Activated T-cell treated with anti-CD3 and anti-CD28 coated beads, Interleukin-2, amount 50 U/mL, for 72 hours (primary cell): ENCODE results near the gene TBC1D2B. TPM values are rescaled to one million over a fixed set of nuclear protein-coding genes. Genes with fewer than 3 reads are reported as not detected.
"Not testable (repeated sequence)": the region's sequence is repeated elsewhere in the genome, so short reads cannot be mapped to it uniquely, and the experiment has no call there.

Experiments
- ATAC-seq, 2 donors: fragments of 150-1000 bp; cut with Tn5 transposase; replicated peaks in 1 of 2; 2 replicates each; pipeline ENCODE4 v1.10.0; 2021; ENCODE audit warnings: moderate library complexity in 2 of 2, mild to moderate bottlenecking in 1 of 2
- DNase-seq, 2 donors: peaks; one replicate each; pipeline ENCODE4 v3.0.0; 2021 to 2022; ENCODE audit warnings: mixed read lengths in 1 of 2
- H3K27ac Mint-ChIP-seq: one replicate; pipeline ENCODE4 v1.8.0; 2022; ENCODE audit warnings: mild to moderate bottlenecking, moderate library complexity, mixed read lengths
- H3K27me3 Mint-ChIP-seq: one replicate; pipeline ENCODE4 v1.8.0; 2022; ENCODE audit warnings: low read depth, mixed read lengths
- H3K36me3 Mint-ChIP-seq, 2 donors: one replicate each; pipeline ENCODE4 v1.8.0; 2022; ENCODE audit warnings: mixed read lengths in 2 of 2, mild to moderate bottlenecking in 1 of 2; ENCODE audit not compliant: insufficient read depth in 2 of 2
- H3K4me1 Mint-ChIP-seq: one replicate; pipeline ENCODE4 v1.8.0; 2022; ENCODE audit warnings: low read depth, mixed read lengths
- H3K4me3 Mint-ChIP-seq, 2 donors: one replicate each; pipeline ENCODE4 v1.8.0; 2022; ENCODE audit warnings: mild to moderate bottlenecking in 2 of 2, mixed read lengths in 2 of 2, moderate library complexity in 2 of 2
- H3K9me3 Mint-ChIP-seq, 2 donors: one replicate each; pipeline ENCODE4 v1.8.0; 2022; ENCODE audit warnings: mixed read lengths in 2 of 2
- total RNA-seq, 2 donors: library from RNA; stranded (reverse); gene quantifications; one replicate each; pipeline ENCODE4 v1.2.3, GENCODE V29; 2022

TBC1D2B gene
- total RNA-seq, 2 donors from 2014 or later, result 67.8 to 75.0 TPM

DNA sequence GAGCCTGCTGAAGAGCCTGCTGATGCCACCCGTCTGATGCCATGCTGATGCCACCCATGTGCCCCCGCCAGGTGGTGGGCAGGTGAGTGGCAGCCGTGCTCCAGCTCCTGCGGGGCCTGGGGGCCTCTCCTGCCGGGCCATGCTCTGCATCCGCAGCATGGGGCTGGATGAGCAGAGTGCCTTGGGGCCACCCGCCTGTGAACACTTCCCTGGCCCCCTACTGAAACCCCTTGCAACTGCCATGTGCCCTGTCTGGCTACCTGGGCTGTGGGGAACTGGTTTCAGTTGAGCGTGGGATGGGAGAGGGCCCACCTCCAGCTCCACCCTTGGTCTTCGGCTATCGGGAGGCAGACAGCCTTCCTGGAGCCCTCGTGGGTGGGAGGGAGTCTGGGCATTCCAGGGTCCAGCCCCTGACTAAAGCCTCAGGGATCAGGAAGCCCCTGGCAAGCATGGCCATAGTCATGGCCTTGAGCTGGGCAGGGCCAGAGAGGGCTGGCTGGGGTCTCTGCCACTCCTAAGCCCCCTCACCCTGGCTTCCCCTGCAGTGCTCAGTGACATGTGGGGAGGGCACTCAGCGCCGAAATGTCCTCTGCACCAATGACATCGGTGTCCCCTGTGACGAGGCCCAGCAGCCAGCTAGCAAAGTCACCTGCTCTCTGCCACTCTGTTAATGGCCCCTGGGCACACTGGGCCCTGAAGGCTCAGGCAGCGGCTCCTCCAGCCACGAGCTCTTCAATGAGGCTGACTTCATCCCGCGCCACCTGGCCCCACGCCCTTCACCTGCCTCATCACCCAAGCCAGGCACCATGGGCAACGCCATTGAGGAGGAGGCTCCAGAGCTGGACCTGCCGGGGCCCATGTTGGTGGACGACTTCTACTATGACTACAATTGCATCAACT is 92.2 kb downstream of the TBC1D2B start:
- Mint-ChIP-seq H3K27me3 (peaks cover 5% of the 10 kb centered on the region), H3K4me3 (no peak overlapping the region), H3K9me3 (no peaks in the 10 kb centered on the region), H3K27ac (peak overlapping the region; percentile 78), H3K36me3 (no peaks in the 10 kb centered on the region), H3K4me1 (peaks cover 5% of the 10 kb centered on the region)
- ATAC-seq (no peak), DNase-seq (no peak)

DNA sequence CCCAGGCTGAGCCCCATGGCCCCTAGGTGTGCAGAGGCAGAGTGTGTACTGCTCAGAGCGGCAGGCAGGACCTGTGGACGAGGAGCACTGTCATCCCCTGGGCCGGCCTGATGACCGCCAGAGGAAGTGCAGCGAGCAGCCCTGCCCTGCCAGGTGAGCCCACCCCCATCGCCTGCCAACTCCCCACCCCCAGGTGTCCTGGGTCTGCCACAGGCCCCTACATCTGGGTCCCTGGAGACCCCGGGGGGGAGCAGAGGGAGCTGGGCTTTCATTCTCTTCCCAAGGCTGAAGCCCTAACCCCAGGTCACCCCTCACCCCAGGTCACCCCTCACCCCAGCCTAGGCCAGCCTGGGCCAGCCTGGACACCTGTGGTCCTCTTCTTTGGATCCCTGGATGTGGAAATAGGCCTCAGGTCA is 93.1 kb downstream of the TBC1D2B start:
- H3K27me3 Mint-ChIP-seq, result peaks cover 5% of the 10 kb centered on the region
- no peaks in the 10 kb centered on the region for H3K4me1 Mint-ChIP-seq
- H3K36me3 Mint-ChIP-seq, result no peaks in the 10 kb centered on the region
- no peak for ATAC-seq
- DNase-seq, result no peak
- H3K9me3 Mint-ChIP-seq, result no peaks in the 10 kb centered on the region
- no peak overlapping the region for H3K27ac Mint-ChIP-seq
- no peak overlapping the region for H3K4me3 Mint-ChIP-seq

DNA sequence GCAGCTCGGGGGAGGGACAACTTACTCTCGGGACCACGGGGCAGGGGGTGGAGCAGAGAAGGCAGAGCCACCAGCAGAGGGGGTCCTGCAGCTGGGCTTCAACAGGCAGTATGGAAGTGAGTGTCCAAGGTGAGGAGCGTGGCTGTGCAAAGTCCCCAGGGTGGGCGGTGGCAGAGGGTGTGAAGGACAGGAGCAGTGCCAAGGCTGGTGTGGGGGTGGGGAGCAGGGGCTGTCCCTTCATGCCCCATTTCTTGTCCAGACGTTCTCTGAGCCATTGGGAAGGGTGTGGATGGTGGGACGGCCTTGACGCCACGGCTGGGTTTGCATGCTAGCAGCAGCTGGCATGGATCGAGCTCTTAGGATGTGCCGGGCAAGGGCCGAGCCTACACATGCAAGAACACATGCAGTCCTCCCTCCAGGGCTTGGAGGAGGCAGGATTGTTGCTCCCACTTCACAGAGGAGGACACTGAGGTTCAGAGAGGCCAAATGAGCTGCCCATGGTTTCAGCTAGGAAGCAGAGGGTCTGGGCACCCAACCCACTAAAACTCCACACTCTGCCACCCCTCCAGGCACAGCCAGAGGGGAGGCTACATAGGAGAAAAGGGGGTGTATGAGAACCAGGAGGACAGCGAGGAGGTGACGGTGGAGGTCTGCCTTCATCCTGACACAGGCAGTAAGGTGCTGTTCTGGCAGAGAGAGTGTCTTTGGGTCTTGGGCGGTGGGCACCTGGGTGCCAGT is 93.6 kb downstream of the TBC1D2B start:
- H3K27me3 Mint-ChIP-seq, result peaks cover 5% of the 10 kb centered on the region
- DNase-seq, result no peak
- H3K36me3 Mint-ChIP-seq, result no peaks in the 10 kb centered on the region
- no peak overlapping the region for H3K27ac Mint-ChIP-seq
- H3K4me3 Mint-ChIP-seq, result no peak overlapping the region
- no peaks in the 10 kb centered on the region for H3K4me1 Mint-ChIP-seq
- no peaks in the 10 kb centered on the region for H3K9me3 Mint-ChIP-seq
- no peak for ATAC-seq

DNA sequence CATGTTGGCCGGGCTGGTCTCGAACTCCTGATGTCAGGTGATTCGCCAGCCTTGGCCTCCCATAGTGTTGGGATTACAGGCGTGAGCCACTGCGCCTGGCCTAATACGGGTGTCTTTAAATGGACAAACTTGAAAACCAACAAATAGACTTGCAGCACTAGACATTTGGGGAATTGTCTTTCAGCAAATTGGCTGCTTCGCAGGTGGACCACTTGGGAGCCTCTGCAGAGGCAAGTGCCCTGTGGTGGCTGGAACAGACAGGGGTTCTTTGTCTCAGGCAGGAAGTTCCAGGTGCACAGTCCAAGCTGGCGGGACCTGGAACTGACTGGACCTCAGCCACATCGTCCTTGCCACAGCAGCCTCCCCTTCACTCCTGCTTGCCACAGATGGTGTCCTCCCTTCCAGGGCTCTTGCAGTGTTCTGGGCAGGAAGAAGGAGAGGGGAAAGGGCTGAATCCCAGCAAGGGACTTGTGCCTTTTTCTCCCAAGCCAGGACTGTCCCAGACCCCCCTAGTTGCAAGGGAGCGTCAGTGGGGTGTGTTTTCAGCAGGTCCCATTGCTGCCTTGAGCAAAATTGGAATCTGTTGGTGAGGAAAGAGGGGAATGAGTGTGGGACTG is 94.3 kb downstream of the TBC1D2B start:
- Mint-ChIP-seq H3K4me3 (no peak overlapping the region), H3K27me3 (peaks cover 5% of the 10 kb centered on the region), H3K4me1 (no peaks in the 10 kb centered on the region), H3K27ac (no peak overlapping the region), H3K36me3 (no peaks in the 10 kb centered on the region), H3K9me3 (no peaks in the 10 kb centered on the region)
- DNase-seq (no peak), ATAC-seq (no peak)

DNA sequence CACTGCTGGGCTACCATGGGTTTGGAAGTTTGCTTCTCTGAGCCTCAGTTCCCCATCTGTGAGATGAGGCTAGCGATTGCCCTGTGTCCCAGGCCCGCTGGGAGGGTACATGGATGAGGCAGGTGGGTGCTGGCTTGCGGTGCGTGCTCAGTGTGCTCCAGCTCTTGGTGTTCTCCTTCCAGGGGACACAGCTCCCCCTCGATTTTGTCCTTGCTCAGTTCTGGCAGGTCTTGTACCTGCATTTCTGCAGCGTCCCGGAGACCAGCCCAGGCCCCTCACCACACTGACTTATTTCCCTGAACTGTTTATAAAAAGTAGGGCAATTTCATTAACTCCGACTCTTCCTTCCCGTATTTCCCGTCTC is 95.4 kb downstream of the TBC1D2B start:
- ATAC-seq (no peak), DNase-seq (no peak)
- Mint-ChIP-seq H3K9me3 (no peaks in the 10 kb centered on the region), H3K36me3 (no peaks in the 10 kb centered on the region), H3K27me3 (peaks cover 5% of the 10 kb centered on the region), H3K4me1 (no peaks in the 10 kb centered on the region), H3K27ac (no peak overlapping the region), H3K4me3 (no peak overlapping the region)

DNA sequence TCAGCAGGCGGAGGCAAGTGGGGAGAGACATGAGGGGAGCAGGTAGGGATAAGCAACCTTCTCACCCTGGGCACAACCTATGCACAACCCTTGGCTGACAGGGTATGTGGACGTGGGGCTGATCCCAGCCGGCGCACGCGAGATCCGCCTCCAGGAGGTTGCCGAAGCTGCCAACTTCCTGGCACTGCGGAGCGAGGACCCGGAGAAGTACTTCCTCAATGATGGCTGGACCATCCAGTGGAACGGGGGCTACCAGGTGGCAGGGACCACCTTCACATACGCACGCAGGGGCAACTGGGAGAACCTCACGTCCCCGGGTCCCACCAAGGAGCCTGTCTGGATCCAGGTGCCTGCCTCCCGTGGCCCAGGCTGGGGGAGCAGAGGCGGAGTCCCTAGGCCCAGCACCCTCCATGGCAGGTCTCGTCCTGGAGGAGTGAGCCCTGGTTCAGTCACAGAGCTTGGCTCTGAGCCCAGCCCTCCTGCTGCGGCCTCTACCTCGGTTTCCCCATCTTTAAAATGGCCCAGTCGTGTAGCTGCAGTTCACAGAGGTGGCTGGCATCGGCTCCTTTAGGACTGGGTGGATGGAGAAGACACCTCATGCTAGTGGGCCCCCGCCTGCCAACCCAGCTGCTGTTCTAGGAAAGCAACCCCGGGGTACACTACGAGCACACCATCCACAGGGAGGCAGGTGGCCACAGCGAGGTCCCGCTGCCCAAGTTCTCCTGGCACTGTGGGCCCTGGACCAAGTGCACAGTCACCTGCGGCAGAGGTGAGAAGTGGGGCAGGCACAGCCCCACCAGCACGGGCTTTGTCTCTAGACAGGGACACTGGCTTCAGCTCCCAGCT is 96.0 kb downstream of the TBC1D2B start:
- peaks cover 5% of the 10 kb centered on the region for H3K27me3 Mint-ChIP-seq
- H3K27ac Mint-ChIP-seq, result no peak overlapping the region
- DNase-seq (no peak), ATAC-seq (no peak)
- no peaks in the 10 kb centered on the region for H3K4me1 Mint-ChIP-seq
- no peak overlapping the region for H3K4me3 Mint-ChIP-seq
- H3K36me3 Mint-ChIP-seq, result no peaks in the 10 kb centered on the region
- no peaks in the 10 kb centered on the region for H3K9me3 Mint-ChIP-seq

DNA sequence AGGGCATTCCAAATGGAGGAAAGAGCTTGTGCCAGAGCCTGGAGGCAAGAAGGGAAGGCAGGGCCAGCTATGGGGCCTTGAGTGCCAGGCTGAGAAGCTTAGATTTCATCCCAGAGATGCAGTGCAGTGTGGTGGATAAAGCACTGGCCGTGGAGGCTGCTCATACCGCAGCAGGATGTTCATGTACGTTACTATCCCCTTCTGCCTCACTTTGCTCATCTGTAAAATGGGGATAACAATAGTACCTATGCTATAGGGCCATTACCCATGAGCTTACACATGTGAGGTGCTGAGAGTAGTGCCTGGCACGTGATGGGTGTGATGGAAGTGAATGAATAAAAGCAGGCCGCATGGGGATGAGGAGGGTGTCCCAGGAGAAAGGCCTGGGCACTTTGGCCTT is 96.8 kb downstream of the TBC1D2B start:
- H3K4me1 Mint-ChIP-seq, ATAC-seq, DNase-seq, H3K27me3 Mint-ChIP-seq, H3K4me3 Mint-ChIP-seq, H3K27ac Mint-ChIP-seq, H3K9me3 Mint-ChIP-seq, H3K36me3 Mint-ChIP-seq: not testable (repeated sequence)

DNA sequence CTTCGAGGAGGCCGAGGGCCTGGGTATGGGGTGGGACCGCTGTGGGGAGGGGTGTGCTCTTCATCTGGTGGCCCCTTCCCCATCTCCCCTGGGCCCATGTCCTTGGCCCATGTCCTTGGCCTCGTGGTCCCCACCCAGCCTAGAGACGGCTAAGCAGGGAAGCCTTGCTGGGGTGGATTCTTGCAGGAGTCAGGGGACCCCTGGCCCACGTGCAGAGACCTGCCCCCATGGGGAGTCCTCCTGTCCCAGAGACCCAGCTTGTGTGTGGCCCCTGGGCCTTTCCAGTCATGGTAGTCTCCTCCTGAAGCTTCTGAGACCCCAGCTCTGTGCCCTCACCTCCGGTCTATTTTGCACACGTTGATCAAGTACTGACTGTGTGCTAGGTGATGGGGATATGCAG is 97.4 kb downstream of the TBC1D2B start:
- peaks cover 5% of the 10 kb centered on the region for H3K27me3 Mint-ChIP-seq
- no peak overlapping the region for H3K4me3 Mint-ChIP-seq
- no peaks in the 10 kb centered on the region for H3K4me1 Mint-ChIP-seq
- no peaks in the 10 kb centered on the region for H3K9me3 Mint-ChIP-seq
- no peaks in the 10 kb centered on the region for H3K36me3 Mint-ChIP-seq
- ATAC-seq (no peak), DNase-seq (no peak)
- H3K27ac Mint-ChIP-seq, result no peak overlapping the region

DNA sequence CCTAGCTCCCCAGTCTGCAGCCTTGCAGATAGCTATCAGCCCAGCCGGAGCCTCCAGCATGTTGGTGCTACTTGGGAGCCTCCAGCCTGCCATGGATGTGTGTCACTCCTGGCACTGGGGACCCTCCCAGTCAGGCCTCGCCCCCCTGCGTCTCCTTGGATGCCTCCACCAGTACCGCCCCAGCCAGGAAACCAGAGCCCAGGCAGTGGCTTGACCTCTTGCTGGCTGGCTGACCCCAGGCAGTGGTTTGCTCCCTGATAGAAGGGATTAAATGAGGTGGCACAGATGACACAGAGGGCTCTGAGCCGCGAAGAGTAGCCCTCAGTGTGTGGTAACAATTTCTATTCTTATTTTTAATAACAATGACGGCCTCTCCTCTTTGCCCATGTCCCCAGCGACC is 98.4 kb downstream of the TBC1D2B start:
- not testable (repeated sequence) for H3K36me3 Mint-ChIP-seq, H3K27me3 Mint-ChIP-seq, H3K4me3 Mint-ChIP-seq, H3K9me3 Mint-ChIP-seq, H3K4me1 Mint-ChIP-seq, ATAC-seq, DNase-seq, H3K27ac Mint-ChIP-seq

DNA sequence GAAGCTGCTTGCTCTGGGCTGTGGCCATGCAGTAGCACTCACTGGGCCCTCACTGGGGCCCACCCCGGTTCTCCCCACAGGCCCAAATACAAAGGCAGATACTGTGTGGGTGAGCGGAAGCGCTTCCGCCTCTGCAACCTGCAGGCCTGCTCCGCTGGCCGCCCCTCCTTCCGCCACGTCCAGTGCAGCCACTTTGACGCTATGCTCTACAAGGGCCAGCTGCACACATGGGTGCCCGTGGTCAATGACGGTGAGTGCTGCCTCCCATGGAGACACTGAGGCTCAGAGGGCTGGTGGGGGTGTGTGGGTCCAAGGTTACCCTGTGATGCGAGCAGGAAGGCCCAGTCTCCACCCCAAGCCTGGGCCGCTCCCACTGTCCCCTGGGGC is 98.8 kb downstream of the TBC1D2B start:
- not testable (repeated sequence) for ATAC-seq, DNase-seq, H3K36me3 Mint-ChIP-seq, H3K4me1 Mint-ChIP-seq, H3K9me3 Mint-ChIP-seq, H3K27me3 Mint-ChIP-seq, H3K4me3 Mint-ChIP-seq, H3K27ac Mint-ChIP-seq

DNA sequence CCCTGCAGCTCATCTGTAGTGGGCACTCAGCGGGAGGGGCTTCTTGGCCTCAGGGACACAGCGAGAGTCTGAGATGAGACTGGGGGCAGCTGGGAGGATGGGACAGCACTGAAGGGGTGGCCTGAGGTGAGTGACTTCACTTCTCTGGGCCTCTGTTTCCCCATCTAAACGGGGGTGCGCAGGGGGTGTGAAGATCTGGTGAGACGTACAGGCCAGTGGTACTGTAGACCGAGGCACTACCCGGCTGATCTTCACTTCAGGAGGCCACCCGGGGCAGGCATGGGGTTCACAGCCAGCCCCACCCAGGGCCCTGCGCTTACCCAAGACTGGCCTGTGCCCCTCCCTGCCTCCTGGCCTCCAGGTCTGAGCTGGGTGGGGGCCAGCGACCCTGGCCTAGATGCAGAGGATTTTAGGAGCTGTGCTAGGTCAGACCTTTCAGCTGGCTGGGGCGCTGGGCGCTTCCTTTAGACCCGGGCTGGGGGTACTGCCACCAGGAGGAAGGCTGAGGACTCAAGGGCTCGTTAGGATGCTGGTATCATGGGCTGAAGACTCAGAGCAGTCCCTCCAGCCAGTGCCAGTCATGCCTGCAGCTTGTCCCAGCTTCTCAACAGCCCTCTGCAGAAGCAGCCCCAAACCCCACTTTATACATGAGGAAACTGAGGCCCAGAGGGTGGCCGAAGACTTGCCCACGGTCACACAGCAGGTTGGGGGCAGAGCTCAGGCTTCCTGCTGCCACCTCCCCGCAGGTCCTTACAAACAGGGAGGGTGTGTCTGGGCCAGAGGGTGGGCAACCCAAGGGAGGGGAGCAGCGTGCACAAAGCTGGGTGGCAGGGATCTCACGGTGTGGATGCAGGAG is 99.4 kb downstream of the TBC1D2B start:
- H3K27ac Mint-ChIP-seq, ATAC-seq, H3K36me3 Mint-ChIP-seq, H3K4me3 Mint-ChIP-seq, H3K27me3 Mint-ChIP-seq, DNase-seq, H3K4me1 Mint-ChIP-seq, H3K9me3 Mint-ChIP-seq: not testable (repeated sequence)
